Gastrocnemius medialis (tissue), 4 donors: ENCODE data around the gene TK2.

Experiments used
- POLR2A ChIP-seq, 2 donors: fragments of 450-650 bp; IDR thresholded peaks; one replicate each; pipeline ENCODE4 v1.6.1; 2017; ENCODE audit warnings: antibody characterized with exemption in 2 of 2, mild to moderate bottlenecking in 2 of 2, moderate library complexity in 2 of 2
- TF ChIP-seq, protein P1 (sequence below), 5 experiments: fragments of 450-650 bp in 3 of 5; fragments of 200-600 bp in 2 of 5; sonication (generic) in 2 of 5; IDR thresholded peaks in 4 of 5; conservative IDR thresholded peaks in 1 of 5; 1 replicate in 4 of 5; 2 replicates in 1 of 5; pipeline ENCODE4 v1.5.1; 2016 to 2019; ENCODE audit warnings: antibody characterized with exemption in 5 of 5, mild to moderate bottlenecking in 3 of 5, moderate library complexity in 3 of 5

DNA sequence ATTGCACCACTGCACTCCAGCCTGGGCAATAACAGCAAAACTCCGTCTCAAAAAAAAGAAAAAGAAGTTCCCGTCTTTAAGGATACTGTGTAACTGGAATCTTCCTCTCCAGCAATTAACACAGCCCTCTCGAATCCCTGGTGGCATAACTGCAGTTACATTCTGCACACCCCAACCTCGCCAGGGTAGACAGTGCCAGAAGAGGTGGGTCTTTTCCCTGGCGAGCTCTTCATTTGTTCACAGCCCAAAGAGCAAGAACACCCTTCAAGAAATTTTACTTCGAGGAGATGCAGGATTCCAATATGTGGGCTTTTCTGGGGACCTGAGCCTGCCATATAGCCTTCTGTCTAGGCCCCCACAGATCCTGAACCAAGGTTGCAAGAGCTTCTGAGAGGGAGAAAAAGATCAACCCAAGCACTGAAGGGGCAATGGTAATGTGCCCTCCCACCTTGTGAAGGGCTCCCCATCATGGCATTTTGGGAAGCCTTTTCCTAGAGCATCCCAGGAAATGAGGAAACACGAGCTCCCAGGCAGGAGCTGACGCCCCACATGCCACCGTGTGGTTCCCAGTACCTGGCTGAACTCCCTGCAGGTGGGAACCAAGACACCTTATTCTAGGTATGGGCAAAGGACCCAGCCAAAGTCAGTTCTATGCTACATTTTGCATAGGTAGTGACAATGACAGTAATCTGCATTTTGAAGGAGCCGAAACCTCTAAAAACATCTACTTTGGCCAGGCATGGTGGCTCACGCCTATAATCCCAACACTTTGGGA, 26.9 kb downstream of the TK2 start:
- TF ChIP-seq, protein P1, sequence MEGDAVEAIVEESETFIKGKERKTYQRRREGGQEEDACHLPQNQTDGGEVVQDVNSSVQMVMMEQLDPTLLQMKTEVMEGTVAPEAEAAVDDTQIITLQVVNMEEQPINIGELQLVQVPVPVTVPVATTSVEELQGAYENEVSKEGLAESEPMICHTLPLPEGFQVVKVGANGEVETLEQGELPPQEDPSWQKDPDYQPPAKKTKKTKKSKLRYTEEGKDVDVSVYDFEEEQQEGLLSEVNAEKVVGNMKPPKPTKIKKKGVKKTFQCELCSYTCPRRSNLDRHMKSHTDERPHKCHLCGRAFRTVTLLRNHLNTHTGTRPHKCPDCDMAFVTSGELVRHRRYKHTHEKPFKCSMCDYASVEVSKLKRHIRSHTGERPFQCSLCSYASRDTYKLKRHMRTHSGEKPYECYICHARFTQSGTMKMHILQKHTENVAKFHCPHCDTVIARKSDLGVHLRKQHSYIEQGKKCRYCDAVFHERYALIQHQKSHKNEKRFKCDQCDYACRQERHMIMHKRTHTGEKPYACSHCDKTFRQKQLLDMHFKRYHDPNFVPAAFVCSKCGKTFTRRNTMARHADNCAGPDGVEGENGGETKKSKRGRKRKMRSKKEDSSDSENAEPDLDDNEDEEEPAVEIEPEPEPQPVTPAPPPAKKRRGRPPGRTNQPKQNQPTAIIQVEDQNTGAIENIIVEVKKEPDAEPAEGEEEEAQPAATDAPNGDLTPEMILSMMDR (IDR thresholded peaks at IDR 0.05 in 4 of 5, conservative IDR thresholded peaks at IDR 0.05 in 1 of 5), result no peak
- TF ChIP-seq POLR2A (IDR thresholded peaks at IDR 0.05), result no peak
